WTC11 (cell line): ENCODE measurements around the gene AHNAK.

Experiments used
- ATF2 ChIP-seq: sonication (generic); formaldehyde crosslinking; IDR thresholded peaks from 2 replicates; pipeline ENCODE4 v1.8.1; 2022; ENCODE audit warnings: low read depth, missing genetic modification reagents, borderline replicate concordance
- FOXP1 ChIP-seq: sonication (generic); formaldehyde crosslinking; IDR thresholded peaks from 2 replicates; pipeline ENCODE4 v1.8.0; 2022; ENCODE audit warnings: missing genetic modification reagents, mild to moderate bottlenecking, moderate library complexity, borderline replicate concordance
- IRF1 ChIP-seq: sonication (generic); formaldehyde crosslinking; IDR thresholded peaks from 2 replicates; pipeline ENCODE4 v1.8.0; 2023; ENCODE audit warnings: missing genetic modification reagents
- IRF2 ChIP-seq: sonication (generic); formaldehyde crosslinking; IDR thresholded peaks from 2 replicates; pipeline ENCODE4 v1.8.0; 2022; ENCODE audit warnings: low read depth, missing genetic modification reagents, borderline replicate concordance
- RELA ChIP-seq: sonication (generic); formaldehyde crosslinking; IDR thresholded peaks from 2 replicates; pipeline ENCODE4 v1.8.1; 2022; ENCODE audit warnings: missing genetic modification reagents, mild to moderate bottlenecking, borderline replicate concordance
- SMAD4 ChIP-seq: sonication (generic); formaldehyde crosslinking; IDR thresholded peaks from 2 replicates; pipeline ENCODE4 v1.8.0; 2022; ENCODE audit warnings: mild to moderate bottlenecking, missing genetic modification reagents
- TEAD4 ChIP-seq: sonication (generic); formaldehyde crosslinking; IDR thresholded peaks from 2 replicates; pipeline ENCODE4 v1.8.0; 2022; ENCODE audit warnings: mild to moderate bottlenecking, missing genetic modification reagents
- TP53 ChIP-seq: sonication (generic); formaldehyde crosslinking; IDR thresholded peaks from 2 replicates; pipeline ENCODE4 v1.8.1; 2023; ENCODE audit warnings: mild to moderate bottlenecking, missing genetic modification reagents
- ZNF232 ChIP-seq: sonication (generic); formaldehyde crosslinking; IDR thresholded peaks from 2 replicates; pipeline ENCODE4 v1.8.0; 2022; ENCODE audit warnings: mild to moderate bottlenecking, missing genetic modification reagents
- TF ChIP-seq, protein P1 (sequence below): fragments of 200-600 bp; IDR thresholded peaks from 2 replicates; pipeline ENCODE4 v1.8.0; 2022; ENCODE audit warnings: antibody characterized with exemption
- TF ChIP-seq, protein P2 (sequence below): sonication (generic); formaldehyde crosslinking; IDR thresholded peaks from 2 replicates; pipeline ENCODE4 v1.8.0; 2022; ENCODE audit warnings: mild to moderate bottlenecking, missing genetic modification reagents
- TF ChIP-seq, protein P3 (sequence below): sonication (generic); formaldehyde crosslinking; IDR thresholded peaks from 2 replicates; pipeline ENCODE4 v1.8.1; 2022; ENCODE audit warnings: mild to moderate bottlenecking, missing genetic modification reagents, moderate library complexity, borderline replicate concordance

DNA sequence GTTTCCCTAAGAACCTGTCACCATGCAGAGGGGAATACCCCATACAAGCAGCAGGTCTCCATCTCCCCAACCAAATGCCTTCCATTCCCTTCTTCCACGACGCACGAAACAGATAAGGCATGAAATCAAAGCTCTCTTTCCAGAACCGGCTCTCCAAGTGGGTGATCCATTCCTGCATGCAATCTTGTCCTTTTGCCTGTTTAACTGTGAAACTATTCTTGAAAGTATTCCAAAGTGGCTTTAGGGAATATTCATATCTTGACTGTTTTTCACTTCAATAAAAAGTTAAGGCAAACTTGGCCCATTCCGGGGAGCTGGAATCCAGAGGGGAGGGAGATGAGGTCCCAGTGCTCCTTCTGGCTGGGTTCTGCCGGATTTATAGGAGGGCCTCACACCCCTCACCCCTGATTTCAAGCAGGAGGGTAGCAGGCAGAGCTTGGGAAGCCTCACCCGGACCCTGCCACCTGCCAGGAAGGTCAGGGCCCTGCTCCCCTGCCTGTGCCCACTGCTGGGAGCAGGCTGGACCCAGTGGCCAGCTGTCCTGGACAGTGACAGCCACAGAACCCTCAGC is 66.9 kb downstream of the AHNAK start:
- TF ChIP-seq TP53 (CRISPR knock-in tag) (no peak), FOXP1 (CRISPR knock-in tag) (no peak), RELA (CRISPR knock-in tag) (no peak), ZNF232 (CRISPR knock-in tag) (no peak), TEAD4 (no peak), ATF2 (no peak), IRF1 (no peak), IRF2 (CRISPR knock-in tag) (no peak), SMAD4 (CRISPR knock-in tag) (no peak)
- TF ChIP-seq, protein P1, sequence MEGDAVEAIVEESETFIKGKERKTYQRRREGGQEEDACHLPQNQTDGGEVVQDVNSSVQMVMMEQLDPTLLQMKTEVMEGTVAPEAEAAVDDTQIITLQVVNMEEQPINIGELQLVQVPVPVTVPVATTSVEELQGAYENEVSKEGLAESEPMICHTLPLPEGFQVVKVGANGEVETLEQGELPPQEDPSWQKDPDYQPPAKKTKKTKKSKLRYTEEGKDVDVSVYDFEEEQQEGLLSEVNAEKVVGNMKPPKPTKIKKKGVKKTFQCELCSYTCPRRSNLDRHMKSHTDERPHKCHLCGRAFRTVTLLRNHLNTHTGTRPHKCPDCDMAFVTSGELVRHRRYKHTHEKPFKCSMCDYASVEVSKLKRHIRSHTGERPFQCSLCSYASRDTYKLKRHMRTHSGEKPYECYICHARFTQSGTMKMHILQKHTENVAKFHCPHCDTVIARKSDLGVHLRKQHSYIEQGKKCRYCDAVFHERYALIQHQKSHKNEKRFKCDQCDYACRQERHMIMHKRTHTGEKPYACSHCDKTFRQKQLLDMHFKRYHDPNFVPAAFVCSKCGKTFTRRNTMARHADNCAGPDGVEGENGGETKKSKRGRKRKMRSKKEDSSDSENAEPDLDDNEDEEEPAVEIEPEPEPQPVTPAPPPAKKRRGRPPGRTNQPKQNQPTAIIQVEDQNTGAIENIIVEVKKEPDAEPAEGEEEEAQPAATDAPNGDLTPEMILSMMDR, result no peak
- TF ChIP-seq, protein P2, sequence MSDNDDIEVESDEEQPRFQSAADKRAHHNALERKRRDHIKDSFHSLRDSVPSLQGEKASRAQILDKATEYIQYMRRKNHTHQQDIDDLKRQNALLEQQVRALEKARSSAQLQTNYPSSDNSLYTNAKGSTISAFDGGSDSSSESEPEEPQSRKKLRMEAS (CRISPR knock-in tag), result no peak
- TF ChIP-seq, protein P3, sequence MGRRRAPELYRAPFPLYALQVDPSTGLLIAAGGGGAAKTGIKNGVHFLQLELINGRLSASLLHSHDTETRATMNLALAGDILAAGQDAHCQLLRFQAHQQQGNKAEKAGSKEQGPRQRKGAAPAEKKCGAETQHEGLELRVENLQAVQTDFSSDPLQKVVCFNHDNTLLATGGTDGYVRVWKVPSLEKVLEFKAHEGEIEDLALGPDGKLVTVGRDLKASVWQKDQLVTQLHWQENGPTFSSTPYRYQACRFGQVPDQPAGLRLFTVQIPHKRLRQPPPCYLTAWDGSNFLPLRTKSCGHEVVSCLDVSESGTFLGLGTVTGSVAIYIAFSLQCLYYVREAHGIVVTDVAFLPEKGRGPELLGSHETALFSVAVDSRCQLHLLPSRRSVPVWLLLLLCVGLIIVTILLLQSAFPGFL (CRISPR knock-in tag), result no peak
